ENCODE measurements around the gene PNPLA2. TPM values are rescaled to one million over a fixed set of nuclear protein-coding genes. Genes with fewer than 3 reads are reported as not detected.

The PNPLA2 gene
- total RNA-seq, 2 experiments from 2014 or later = 29.7 to 32.0 TPM

DNA sequence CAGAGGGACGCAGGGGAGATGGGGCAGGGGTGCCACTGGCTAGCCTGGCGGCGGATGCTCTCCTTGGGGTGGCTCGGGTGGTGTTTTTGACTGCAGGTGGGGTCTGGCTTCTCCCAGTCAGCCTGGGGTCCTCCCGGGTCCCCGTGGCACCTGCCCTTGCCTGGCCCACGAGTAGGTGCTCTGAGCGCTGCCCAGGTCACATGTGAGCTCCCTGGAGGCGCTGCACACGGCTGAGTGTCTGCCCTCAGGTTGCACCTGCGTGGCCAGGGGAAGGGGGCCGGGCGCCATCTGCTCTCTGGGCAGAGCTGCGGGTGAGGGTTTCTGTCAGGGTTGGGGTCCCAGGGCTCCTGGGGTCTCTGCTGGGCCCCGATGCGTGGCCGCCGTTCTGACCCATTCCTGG lies 29.2 kb downstream of the PNPLA2 start:
- Mint-ChIP-seq H3K27me3 (peaks cover 9% of the 10 kb centered on the region), H3K36me3 (ENCODE audit: low read depth) (no peaks in the 10 kb centered on the region), H3K9me3 (no peaks in the 10 kb centered on the region), H3K27ac (no peak overlapping the region), H3K4me1 (ENCODE audit: low read depth) (peaks cover 22% of the 10 kb centered on the region), H3K4me3 (no peak overlapping the region)
- DNase-seq (no peak), ATAC-seq (no peak)
- ChIA-PET POLR2A (interaction anchor here (1.7 to 1.9 kb wide), 2 partner anchors 9 to 204 kb away, joined by 4 to 5 read pairs; no protein-coding TSS in a partner anchor), CTCF (interaction anchor here (0.9 to 4.6 kb wide), 9 partner anchors 9 to 205 kb away, joined by 3 to 46 read pairs (median 4); no protein-coding TSS in a partner anchor)
- intact Hi-C loops (cut with micrococcal nuclease) = loop anchor here (5.0 kb wide), 1 partner anchor 204 kb away; no protein-coding TSS in a partner anchor
- TF ChIP-seq, protein P1, sequence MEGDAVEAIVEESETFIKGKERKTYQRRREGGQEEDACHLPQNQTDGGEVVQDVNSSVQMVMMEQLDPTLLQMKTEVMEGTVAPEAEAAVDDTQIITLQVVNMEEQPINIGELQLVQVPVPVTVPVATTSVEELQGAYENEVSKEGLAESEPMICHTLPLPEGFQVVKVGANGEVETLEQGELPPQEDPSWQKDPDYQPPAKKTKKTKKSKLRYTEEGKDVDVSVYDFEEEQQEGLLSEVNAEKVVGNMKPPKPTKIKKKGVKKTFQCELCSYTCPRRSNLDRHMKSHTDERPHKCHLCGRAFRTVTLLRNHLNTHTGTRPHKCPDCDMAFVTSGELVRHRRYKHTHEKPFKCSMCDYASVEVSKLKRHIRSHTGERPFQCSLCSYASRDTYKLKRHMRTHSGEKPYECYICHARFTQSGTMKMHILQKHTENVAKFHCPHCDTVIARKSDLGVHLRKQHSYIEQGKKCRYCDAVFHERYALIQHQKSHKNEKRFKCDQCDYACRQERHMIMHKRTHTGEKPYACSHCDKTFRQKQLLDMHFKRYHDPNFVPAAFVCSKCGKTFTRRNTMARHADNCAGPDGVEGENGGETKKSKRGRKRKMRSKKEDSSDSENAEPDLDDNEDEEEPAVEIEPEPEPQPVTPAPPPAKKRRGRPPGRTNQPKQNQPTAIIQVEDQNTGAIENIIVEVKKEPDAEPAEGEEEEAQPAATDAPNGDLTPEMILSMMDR (IDR thresholded peaks at IDR 0.05) = no peak

DNA sequence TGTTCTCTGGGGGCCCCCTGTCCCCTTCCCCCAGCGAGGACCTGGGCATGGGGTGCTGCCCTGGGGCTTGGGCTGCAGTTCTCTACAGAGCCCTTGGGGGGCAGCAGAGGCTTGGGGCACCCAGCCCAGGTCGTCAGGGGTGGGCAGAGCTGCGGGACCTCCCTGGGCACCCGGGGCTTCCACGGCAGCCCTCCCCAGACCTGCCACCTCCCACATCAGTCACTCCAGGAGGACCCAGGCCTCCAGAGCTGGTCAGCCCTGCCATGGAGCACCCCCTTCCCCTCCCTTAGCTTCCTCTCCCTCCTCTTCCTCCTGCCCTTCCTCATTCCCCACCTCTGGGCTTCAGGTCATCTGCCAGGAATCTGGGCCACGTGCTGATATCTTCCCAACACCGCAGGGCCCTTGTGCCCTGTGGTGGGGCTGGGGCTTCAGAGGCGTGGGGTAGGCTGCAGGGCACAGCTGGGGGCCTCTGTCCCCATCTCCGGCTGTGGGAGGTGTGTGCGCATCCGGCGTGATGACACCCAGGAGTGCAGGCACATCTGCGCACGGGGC lies 29.7 kb downstream of the PNPLA2 start:
- H3K27ac Mint-ChIP-seq = no peak overlapping the region
- intact Hi-C loops (cut with micrococcal nuclease) = loop anchor here (5.0 kb wide), 1 partner anchor 204 kb away; no protein-coding TSS in a partner anchor
- TF ChIP-seq, protein P1 (IDR thresholded peaks at IDR 0.05) = peak; percentile 97
- DNase-seq (peak; percentile 74), ATAC-seq (peak; percentile 79)
- peaks cover 20% of the 10 kb centered on the region for H3K4me1 Mint-ChIP-seq (ENCODE audit: low read depth)
- no peaks in the 10 kb centered on the region for H3K9me3 Mint-ChIP-seq
- peaks cover 9% of the 10 kb centered on the region for H3K27me3 Mint-ChIP-seq
- CTCF ChIA-PET = interaction anchor here (0.6 to 4.6 kb wide), 13 partner anchors 8 to 220 kb away, joined by 3 to 46 read pairs (median 3); no protein-coding TSS in a partner anchor
- H3K4me3 Mint-ChIP-seq = no peak overlapping the region
- no peaks in the 10 kb centered on the region for H3K36me3 Mint-ChIP-seq (ENCODE audit: low read depth)
- POLR2A ChIA-PET = interaction anchor here (0.6 to 1.9 kb wide), 2 partner anchors 50 to 204 kb away, joined by 3 to 5 read pairs; no protein-coding TSS in a partner anchor

DNA sequence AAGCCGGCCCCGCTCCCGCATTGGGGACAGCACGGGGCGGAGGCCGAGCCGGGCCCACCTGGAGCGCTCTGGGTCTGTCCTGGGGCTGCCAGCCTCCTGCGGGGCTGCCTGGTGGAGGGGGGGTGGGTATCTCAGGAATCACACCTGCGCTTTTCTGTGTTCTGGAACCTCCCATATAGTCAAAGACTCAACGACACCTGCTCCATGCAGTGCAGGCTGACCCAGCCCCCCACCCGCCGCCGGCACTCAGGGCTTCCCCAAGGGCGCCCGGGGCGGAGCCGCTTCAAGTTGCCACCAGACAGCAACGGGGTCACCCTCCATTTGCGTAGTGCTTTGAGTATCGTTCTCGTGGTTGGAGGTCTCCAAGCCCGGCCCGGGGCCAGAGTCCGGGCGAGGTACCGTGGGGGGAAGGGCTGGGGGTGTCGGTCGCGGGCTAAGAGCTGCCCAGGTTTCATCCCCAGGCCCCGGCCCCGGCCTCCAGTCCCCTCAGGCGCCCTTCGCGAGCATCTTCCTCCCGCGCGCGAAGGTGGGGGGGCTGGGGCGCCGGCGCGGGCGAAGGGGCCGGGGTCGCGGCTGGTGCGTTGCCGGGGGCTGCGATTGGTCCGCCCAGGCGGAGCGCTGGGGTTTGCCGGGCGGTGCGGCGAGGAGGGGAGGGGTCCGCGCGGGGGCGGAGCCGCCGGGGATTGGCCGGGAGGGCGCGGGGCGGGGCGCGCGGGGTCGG lies 30.6 kb downstream of the PNPLA2 start:
- Mint-ChIP-seq H3K27ac (no peak overlapping the region), H3K36me3 (ENCODE audit: low read depth) (no peaks in the 10 kb centered on the region), H3K9me3 (no peaks in the 10 kb centered on the region), H3K4me1 (ENCODE audit: low read depth) (peaks cover 13% of the 10 kb centered on the region), H3K27me3 (peaks cover 9% of the 10 kb centered on the region), H3K4me3 (peak overlapping the region; percentile 62)
- ATAC-seq (no peak), DNase-seq (peak; percentile 52)
- TF ChIP-seq, protein P1 (IDR thresholded peaks at IDR 0.05) = no peak
- CTCF ChIA-PET = interaction anchor here (0.7 to 4.6 kb wide), 7 partner anchors 49 to 203 kb away, joined by 3 to 46 read pairs (median 4); no protein-coding TSS in a partner anchor
- POLR2A ChIA-PET = interaction anchor here (0.6 to 1.9 kb wide), 2 partner anchors 50 to 203 kb away, joined by 3 to 5 read pairs; no protein-coding TSS in a partner anchor
- intact Hi-C loops (cut with micrococcal nuclease) = loop anchor here (5.0 kb wide), 1 partner anchor 203 kb away; no protein-coding TSS in a partner anchor

- ChIA-PET CTCF (interaction anchor here (4.6 kb wide), 1 partner anchor 203 kb away, joined by 46 read pairs; no protein-coding TSS in a partner anchor), POLR2A (no interaction called here)
- intact Hi-C loops (cut with micrococcal nuclease) = loop anchor here (5.0 kb wide), 1 partner anchor 202 kb away; no protein-coding TSS in a partner anchor
- Mint-ChIP-seq H3K27ac (no peak overlapping the region), H3K36me3 (ENCODE audit: low read depth) (no peaks in the 10 kb centered on the region), H3K4me1 (ENCODE audit: low read depth) (peaks cover 7% of the 10 kb centered on the region), H3K9me3 (no peaks in the 10 kb centered on the region), H3K4me3 (peak overlapping the region; percentile 26), H3K27me3 (peaks cover 9% of the 10 kb centered on the region)
- DNase-seq = no peak
- TF ChIP-seq, protein P1 (IDR thresholded peaks at IDR 0.05) = no peak
- ATAC-seq = no peak
Observed at GRCh38 chr11:849951-850774, 31.4 kb downstream of the PNPLA2 start.

Measured in activated CD8-positive, alpha-beta T cell treated with anti-CD3 and anti-CD28 coated beads for 36 hours (primary cell).